Stimulated activated CD4-positive, alpha-beta T cell treated with anti-CD3 and anti-CD28 coated beads, Interleukin-1b, Interleukin-23, amount 100 ng/mL, for 4 hours (primary cell): ENCODE measurements around the gene ATP1A3.

ENCODE experiments used
- DNase-seq, 2 donors: peaks; one replicate each; pipeline ENCODE4 v3.0.0-alpha.2; 2020; ENCODE audit warnings: low read depth in 2 of 2

Gene ATP1A3

DNA sequence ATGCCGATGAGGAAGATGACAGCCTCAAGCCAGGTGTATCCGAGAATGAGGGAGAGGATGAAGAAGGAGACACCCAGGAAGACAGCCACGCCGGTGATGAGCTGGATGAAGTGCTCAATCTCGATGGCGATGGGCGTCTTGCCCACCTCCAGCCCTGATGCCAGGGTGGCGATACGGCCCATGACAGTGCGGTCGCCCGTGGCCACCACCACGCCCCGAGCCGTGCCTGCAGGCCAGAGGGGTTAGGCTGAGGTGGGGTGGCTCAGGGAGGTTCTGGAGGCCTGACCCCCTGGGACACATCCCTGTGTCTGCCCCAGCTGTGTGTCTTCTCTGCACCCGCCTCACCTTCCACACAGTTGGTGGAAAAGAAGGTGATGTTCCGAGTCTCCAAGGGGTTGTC is 9.1 kb downstream of the ATP1A3 start:
- DNase-seq, result no peak

DNA sequence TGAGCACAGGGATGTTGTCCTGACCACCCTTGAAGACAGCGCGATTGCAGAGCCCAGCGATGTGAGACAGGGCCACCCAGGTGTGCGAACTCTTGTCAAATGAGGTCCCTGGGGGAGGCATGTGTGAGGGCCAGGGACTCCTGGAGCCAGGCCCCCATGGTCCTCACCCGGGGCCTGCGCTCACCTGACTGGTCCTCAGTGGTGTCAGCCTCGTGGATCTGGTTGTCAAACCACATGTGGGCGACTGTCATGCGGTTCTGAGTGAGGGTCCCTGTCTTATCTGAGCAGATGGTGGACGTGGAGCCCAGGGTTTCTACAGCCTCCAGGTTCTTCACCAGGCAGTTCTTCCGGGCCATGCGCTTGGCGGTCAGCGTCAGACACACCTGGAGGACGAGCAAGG is 12.3 kb downstream of the ATP1A3 start:
- DNase-seq, result no peak

GRCh38 chr19:41978470-41978869 is 15.6 kb downstream of the ATP1A3 start:
- DNase-seq, result no peak

GRCh38 chr19:41977916-41978315 is 16.1 kb downstream of the ATP1A3 start:
- DNase-seq, result no peak

- DNase-seq, result no peak
Measured at GRCh38 chr19:41974652-41975051, 19.4 kb downstream of the ATP1A3 start.

DNA sequence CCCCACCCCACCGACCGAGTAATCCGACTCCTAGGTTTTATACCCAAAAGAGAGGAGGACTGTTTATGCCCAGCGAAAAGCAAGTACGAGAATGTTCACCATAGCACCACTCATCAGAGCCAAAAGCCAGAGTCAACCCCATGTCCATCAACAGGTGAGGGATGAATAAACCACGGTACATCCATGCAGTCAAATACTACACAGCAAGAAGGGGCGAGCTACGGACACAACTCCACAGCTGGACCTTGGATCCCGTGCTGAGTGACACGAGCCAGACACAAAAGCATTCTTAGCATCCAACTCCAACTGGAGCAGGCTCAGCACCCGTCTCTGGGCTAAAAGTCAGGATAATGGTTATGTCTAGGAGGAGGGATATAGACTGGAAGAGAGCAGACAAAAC is 22.7 kb downstream of the ATP1A3 start:
- no peak for DNase-seq

DNA sequence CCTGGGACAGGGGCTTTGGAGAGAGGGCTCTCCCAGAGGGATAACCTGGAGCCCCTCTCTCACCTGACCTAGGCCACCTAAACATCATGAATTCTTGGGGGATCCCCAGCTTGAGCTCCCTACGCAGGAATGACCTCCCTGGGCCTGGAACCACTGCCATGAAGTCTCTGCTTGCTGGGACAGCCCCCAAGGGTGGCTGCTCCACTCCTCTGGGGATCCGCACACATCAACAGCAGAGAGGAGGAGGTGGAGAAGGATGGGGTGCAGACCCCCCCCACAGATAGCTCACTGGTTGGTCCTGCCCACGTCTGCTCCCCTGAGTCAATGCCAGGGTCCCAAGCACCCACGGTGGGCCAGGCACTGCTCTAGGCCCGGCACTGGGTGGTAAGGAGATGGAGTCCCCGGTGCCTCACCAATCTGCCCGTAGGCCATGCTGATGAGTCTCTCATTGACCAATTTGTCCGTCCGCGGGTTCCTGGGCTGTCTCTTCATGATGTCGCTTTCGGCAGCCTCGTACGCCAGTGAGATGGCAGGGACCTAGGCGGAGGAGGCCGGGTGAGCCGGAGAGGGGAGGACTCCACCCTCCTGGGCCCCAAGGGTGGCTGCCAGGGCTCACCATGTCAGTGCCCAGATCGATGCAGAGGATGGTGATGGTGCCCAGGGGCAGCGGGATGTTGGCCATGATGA is 24.1 kb downstream of the ATP1A3 start:
- DNase-seq, result no peak

DNA sequence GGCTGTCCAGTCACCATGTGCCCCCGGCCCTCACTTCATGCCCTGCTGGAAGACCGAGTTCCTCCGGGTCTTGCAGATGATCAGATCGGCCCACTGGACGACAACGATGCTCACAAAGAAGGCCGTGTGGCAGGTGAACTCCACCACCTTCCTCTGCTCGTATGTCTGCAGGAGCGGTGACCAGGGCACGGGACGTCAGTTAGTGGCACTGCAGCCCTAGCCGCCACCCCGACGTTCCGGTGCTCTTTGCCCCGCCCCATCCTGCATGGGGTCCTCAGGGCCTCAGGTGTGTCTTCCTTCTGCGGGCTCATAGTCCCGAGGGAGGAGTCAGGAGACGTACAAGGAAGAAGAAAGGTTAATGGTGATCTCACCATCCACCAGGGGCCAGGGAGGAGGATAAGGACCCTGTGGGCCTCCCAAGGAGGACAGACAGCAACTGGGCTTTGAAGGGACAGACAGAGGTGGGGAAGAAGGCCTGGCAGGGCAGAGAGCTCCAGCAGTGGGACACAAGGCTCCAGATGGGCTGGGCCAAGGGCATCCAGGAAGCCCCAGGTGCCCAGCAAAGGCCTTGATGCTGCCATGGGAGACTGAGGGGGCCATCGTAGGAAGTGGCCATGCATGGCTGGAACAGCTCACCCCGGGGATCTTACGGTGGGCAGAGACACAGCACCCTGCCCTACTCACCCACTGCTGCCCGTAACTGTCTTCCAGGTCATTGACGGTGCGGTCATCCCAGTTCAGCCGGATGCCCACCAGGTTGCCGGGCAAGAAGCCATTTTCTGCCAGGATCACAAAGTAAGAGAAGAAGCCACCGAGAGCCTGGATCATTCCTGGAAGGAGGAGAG is 25.1 kb downstream of the ATP1A3 start:
- DNase-seq, result no peak

GRCh38 chr19:41967054-41967783 is 26.8 kb downstream of the ATP1A3 start:
- DNase-seq, result no peak

DNA sequence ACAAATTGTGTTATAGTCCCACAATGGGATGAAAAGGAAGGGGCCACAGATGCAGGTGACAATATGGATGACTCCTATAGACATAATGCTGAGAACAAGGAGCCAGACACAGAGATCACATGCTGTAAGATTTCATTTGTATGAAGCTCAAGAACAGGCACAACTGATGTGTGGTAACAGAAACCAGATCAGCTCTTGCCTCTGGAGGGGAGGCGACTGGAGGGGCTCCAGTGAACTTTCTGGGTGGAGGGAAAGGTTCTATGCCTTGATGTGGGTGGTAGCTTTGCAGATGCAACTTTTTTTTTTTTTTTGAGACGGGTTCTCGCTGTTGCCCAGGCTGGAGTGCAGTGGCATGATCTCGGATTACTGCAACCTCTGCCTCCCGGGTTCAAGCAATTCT is 28.9 kb downstream of the ATP1A3 start:
- no peak for DNase-seq

DNA sequence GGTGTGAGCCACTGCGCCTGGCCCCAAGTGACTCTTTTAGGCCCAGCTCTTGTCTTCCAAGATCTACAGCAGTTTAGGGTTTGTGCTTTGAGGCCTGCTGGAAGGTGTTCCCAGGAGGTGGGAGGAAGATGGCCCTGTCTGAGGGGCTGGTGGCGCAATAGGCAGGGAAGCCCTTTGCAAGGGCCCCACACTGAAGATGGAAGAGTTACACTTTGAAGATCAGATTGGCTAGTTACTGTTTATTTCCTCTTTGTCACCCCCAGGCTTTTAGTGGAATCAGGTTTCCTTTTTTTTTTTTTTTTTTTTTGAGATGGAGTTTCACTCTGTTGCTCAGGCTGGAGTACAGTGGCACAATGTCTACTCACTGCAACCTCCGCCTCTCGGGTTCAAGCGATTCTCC is 33.1 kb downstream of the ATP1A3 start:
- no peak for DNase-seq

GRCh38 chr19:41959056-41960053 is 34.7 kb downstream of the ATP1A3 start, which contains the start of gene RABAC1:
RABAC1 (minus strand) TSS chr19:41959321; CDS start chr19:41959292, 29 bp downstream.
- DNase-seq, result peak; percentile 77 to 81

GRCh38 chr19:41958367-41959055 is 35.5 kb downstream of the ATP1A3 start:
- DNase-seq, result peak; percentile 74 to 86

- no peak for DNase-seq
Measured at GRCh38 chr19:41957838-41958366, 36.1 kb downstream of the ATP1A3 start.

- DNase-seq, result no peak
Measured at GRCh38 chr19:41957161-41957837, 36.7 kb downstream of the ATP1A3 start.

DNA sequence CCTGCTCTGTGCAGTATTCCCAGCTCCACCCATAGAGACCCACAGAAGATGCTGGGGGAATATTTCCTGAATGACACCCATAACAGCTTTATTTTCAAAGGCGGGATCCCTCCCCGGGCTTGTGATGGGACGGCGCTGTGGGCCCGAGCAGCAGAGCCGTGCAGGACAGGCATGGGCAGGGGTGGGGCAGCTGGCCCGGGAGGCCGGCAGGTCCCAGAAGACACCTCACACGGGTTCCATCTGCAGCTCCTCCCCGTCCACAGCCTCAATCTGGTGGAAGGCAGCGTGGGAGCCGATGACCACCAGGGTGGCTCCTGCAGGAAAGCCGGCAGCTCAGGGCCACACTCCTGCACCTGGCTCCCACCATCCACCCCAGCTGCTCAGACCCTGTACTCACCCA is 37.4 kb downstream of the ATP1A3 start:
- no peak for DNase-seq

DNA sequence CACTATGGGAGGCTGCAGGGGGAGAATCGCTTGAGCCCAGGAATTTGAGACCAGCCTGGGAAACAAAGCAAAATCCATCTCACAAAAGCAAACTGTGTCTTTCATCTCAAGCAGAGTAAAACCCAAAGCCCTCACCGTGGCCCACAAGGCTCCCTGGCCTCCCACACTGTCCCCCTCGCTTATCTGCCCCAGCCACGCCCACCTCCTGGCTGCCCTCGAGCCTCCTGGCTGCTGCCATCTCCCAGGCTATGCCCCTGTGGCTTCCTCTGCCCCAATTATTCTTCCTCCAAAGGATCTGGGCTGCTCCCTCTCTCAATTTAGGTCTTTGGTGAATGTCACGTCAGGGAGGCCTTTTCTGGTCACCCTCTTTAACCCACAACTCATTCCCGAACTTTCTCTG is 38.5 kb downstream of the ATP1A3 start:
- no peak for DNase-seq

DNA sequence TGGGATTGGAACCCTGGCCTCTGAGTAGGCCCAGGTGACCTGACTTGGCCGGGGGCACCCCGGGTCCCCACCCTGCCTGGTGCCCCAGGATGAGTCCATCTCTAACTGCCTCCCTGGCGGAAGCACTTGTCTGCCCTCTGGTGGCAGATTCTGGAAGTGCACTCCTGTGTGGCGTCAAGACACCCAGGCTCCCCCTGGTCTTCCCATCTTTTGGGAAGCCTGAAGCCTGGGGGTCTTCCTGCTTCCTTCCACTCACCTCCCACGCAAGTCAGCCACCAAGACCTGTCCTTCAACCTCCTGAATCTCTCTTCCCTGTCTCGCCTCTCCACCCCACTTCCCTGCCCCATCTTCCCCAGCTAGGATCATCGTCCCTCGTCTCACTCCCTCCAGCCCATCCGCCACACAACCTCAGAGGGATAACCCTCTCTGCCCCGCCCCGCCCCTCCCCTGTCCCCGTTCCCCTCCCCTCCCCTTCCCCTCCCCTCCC is 42.3 kb downstream of the ATP1A3 start:
- DNase-seq, result peak; percentile 90 to 94

- DNase-seq, result no peak
Measured at GRCh38 chr19:41947091-41947490, 46.9 kb downstream of the ATP1A3 start.
